CD4-positive, alpha-beta T cell treated with Interleukin-2 at 100 ng/mL for 4 hours (primary cell): ENCODE results near the gene MYOT.
"Not testable (repeated sequence)": the region's sequence is repeated elsewhere in the genome, so short reads cannot be mapped to it uniquely, and the experiment has no call there.

Experiments
- DNase-seq: peaks from one replicate; pipeline ENCODE4 v3.0.0-alpha.2; 2020; ENCODE audit warnings: low spot score

The MYOT gene, protein sequence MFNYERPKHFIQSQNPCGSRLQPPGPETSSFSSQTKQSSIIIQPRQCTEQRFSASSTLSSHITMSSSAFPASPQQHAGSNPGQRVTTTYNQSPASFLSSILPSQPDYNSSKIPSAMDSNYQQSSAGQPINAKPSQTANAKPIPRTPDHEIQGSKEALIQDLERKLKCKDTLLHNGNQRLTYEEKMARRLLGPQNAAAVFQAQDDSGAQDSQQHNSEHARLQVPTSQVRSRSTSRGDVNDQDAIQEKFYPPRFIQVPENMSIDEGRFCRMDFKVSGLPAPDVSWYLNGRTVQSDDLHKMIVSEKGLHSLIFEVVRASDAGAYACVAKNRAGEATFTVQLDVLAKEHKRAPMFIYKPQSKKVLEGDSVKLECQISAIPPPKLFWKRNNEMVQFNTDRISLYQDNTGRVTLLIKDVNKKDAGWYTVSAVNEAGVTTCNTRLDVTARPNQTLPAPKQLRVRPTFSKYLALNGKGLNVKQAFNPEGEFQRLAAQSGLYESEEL

DNA sequence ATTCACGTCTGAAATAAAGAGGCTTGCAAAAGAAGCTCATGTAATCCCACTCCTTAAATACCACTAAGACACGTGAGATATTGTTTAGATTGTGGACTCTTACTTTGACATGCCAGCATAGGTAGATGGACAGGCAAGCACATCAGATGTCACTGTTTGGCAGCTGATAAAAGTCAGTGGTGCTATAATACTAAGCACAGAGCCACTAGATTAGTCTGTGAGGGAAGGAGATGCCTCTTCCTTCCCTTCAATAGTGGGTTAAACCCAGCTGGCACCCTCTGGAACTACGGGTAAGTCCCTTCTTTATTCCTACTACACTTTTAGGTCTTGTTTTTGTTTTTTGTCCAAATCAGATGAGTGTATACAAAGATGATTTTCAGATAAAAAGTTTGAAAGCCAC, at the start of gene MYOT:
TSS of gene MYOT (plus strand) at position 197 of the 400 bp plus-strand sequence. CDS start 2,792 bp downstream, outside the sequence.
- no peak for DNase-seq

DNA sequence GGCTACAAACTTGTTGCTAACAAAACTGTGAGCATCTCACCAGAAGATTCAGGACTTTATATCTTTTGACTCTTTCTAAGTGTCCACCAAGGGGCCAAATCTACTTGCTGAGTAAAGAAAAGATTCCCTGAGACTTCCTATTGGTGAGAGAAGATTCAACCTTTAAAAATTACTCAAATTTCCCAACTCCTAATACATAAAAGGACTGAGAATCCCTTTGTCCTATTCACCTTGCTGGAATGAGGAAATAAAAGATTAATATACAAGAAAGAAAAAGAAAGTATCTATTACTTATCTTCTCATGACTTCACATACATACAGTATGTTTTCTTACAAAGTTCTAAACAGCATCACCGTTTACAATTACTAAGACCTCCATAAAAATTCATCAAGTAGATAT, 47.9 kb upstream of the MYOT start:
- DNase-seq = no peak

DNA sequence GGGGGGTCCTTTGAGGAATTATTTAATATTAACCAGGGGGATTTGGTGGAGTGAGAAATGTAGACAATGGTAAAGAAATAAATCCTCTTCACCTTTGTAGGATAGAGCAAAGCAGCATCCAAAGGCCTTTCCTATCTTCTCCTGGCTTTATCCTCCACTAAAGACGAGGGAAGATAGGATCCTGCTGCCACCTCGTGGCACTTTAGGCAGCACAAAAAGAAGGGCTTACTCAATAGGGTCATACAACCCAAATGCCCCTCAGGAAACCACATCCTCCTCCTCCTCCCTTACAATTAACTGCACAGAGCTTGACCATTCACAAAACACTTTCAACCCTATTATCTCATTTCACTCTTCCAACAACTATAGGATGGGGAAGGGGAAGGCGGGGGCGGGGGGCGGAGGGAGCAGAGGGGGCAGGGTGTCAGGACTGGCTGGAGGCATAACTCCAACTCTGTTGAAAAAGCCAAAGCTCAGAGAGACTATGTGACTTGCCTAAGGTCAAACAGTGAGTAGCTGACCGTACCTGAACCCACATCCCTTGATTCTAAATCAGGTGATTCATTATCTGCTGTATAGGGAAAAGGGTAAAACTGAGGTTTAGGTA, 45.4 kb upstream of the MYOT start:
- DNase-seq = no peak

DNA sequence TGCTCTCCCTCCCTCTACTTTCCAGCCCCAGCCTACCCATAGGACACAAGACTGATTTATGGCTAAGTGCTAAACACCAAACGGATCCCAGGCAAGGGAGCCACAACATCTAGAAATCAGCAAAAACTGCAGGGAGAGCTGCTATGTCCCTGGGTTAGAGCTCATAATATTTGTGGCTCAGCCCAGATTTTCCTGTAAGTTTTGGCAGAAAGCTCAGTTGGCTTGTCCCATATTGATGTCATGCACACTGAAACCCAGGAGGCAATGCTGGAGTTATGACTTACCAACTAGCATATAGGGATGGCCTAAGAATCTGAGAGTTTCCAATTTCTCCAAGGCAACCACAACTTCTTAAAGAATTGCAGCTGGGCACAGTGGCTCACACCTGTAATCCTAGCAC, 44.7 kb upstream of the MYOT start:
- no peak for DNase-seq

DNA sequence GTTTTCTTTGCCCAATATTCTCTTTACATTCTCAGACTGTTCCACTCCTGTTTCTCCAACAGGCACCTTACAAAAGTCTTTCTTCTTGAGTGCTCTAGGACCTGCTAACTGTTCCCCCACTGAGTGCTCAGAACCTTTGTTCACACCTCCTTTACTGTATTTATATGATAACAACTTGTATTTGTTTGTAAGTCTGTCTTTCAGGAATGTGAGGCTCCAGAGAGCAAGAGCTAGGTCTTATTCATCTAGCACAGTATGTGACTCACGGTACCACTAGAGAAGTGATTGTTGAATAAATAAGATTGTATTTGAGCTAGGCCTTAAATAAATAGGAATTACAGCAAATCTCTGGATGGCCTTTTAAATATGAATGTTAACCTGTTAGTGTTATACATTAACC, 42.5 kb upstream of the MYOT start:
- DNase-seq = no peak

DNA sequence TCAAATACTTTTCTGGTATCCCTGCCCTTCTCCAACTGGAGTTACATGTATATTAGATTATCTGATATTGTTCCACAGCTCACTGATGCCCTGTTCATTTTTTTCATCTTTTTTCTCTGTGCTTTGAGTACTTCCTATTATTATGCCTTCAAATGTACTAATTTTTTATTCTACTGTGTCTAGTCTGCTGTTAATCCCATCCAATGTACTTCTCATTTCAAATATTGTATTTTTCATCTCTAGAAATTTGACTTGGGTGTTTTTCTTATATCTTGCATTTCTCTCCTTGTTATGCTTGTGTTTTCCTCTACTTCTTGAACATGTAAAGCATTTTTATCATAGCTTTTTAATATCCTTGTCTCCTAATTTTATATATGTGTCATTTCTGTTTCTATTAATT, 41.6 kb upstream of the MYOT start:
- DNase-seq = no peak

DNA sequence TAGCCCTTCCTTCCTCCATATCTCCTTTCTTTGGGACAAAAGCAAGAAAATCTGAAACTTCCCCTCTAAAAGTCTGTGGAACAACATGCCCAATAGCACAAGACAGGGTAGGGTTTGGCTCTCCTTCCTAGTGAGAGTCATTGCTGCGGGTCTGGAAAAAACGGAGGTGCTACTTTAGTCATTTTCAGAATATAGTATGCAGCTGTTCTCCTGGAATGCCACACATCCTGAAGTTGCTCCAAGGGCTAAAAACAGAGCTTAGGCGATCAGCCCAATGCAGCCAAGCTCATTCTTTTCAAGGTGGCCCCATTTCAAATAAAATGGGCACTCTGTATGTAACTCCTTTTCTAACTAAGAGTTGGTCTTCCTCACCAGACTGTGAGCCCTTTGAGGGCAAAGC, 39.5 kb upstream of the MYOT start:
- no peak for DNase-seq

DNA sequence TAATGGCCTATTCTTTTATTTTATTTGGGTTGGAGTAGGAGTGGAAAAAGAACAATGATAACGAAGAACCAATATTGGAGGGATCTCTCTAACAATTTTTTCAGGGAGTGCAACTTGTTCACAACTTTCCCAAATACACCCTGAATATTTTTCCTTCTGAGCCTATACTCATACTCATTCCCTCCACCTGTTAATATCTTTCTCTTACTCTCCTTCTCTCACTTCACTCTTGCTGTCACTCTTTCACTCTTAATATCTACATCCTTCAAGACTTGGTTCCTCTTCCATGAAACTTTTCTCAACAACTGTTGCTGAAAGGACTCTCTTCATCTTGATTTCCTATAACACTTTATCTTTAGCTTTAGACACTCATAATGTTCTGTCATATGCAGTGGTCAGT, 39.0 kb upstream of the MYOT start:
- DNase-seq = no peak

DNA sequence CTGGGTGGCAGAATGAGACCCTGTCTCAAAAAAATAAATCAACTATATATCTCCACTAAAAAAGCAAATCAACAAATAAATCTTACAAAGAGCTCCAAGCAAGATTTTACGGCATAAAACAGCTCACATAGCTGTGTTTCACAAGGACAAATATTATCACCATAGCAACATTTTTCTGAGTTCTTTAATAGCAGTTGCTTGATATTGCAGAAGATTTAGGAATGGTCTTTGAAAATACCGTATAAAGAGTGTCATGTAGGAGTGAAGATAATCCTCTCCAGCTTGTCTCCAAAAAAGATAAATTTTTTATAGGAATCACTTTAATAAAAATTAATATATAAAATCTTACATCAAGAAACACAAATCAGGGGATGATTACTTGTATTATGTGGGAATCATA, 36.6 kb upstream of the MYOT start:
- DNase-seq = no peak

DNA sequence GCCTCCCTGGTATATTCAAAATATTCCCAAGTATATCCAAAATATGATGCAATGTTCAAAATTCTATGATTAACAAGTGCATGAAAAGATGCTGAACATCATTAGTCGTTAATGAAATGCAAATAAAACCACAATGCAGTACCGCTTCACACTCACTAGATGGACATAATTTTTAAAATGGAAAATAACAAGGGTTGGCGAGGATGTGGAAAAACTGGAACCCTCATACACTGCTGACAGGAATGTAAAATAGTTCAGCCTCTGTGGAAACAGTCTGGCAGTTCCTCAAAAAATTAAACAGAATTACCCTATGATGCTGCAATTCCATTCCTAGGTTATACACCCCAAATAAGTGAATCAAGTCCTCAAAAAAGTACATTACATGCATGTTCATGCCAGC, 36.1 kb upstream of the MYOT start:
- DNase-seq = no peak

DNA sequence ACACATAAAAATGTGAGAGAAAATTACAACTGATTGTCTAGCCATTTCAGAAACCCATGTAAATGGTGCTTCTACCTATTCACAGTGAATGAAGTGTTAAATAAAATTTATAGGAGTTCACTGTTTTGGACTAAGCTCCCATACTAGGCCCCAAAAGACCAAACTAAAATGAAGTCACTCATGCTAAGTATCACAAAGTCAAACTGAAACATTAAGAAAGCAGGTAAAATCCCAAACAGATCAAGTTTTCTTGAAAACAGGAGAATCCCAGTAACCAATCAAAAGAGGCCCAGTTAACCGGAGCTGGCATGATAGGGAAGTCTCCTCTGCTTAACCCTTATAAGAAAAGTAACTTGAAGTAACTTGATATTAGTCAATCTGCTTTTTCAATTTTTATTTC, 35.2 kb upstream of the MYOT start:
- DNase-seq = no peak

DNA sequence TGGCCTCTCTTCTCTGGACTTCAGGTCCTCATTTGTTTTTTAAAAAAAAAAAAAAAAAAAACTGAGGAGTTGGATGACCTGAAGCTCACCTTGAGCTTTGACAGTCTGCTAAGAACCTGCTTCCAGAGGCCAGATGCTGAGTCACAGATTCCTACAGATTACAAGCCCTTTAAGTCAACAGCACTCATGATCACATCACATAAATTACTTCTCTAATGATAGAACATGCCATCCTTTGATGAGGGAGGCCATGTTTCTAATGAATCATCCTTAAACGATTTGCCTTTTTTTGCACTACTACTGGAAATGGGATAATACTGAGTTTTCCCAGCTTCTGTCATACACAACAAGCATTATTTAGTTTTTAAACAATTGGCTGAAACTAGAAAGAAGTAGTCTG, 34.2 kb upstream of the MYOT start:
- no peak for DNase-seq

DNA sequence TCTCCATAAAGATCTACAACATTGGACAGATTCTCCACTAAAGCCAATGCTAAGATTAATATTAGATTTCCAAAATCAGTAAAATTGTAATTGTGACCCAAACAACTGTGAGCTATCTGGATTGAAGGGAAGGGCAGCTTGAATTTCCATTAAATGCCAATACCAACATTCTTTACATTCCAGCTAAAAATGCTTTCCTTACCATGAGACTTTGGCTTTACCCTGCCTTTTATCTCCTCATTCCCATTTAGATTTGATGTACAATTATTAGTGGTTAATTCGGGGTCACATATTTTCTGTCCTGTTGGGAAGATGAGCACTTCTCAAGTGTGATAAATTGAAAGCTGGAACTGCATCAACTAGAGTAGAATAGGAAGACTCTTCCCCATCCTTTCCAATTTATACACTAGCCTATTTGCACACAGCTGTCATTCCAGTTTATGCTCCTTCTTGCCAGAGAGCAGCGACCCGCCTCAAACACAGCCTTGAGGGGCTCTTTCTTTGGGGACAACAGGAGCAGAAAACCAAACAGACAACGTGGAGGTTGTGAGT, 33.1 kb upstream of the MYOT start:
- no peak for DNase-seq

DNA sequence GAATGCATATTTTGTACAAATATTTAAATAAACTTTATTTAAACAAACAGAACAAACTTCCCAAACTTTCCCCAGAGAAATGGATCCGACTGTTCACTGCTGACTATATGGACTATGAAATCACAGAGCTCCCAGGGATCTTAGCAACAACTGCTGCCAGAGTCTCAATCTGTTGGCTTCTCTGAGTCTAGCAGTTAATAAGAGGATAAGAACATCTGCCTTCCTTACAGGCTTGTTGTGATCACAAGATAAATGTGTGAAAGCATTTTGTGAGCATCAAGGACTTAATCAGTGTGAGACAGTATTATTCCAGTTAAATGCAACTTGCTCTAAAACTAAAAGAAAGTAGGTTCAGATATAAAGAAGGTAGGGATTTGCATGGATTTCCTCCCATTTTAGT, 31.4 kb upstream of the MYOT start:
- DNase-seq = no peak

DNA sequence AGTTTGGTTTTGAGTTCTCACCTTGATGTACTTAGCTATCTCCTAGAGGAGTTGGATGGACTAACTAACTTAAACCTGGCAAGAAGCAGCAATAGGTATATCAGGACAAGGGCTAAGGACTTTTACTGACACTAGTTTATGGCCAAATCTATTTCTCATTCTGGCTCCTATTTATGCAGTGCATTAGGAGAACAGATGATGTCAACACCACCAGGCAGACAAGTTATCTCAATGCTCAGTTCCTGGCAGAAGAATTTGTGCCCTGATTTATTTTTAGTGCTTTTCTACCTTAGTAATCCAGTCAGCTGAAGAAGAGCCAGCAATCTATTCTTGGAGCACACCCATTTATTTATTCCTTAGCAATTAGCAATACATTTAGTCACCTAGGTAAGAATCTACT, 30.7 kb upstream of the MYOT start:
- no peak for DNase-seq

DNA sequence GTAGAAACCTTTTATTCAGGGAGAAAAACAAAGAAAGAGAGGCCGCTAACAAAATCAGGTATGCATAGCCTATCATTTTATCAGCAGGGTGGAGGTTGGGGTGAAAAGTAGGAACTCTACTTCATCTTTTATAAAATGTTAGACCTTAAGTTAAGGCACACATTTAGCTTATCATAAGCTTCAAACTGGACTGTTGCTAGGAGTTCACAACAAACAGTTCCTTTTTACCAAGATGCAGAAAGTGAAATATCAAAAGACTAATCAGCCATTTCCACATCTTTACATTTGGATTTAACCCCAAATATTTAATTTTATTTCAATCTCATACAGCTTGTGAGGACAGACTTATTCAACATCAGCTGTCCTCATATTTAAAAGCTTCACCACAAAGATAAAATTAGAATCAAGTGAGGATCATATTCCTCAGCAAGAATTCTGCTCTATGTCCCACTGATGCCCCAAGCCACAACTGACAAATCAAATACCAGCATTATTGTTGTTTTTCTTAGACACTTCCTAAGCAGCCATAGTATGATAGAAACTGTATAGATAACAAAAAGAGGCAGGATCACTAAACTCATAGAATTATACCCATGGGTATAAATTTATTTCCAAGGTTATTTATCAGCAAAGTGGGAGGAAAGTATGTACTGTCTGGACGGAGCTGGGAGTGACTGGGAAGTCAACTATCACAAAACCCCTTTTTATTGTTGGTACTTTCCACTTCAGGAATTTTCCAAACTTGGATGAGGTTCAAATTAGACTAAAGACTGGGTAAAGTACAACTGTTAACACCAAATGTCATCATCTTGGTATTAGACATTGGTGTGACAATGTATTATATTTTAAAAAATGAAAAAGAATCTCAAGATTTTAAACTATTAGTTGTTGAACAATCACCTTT, 29.9 kb upstream of the MYOT start:
- no peak for DNase-seq

DNA sequence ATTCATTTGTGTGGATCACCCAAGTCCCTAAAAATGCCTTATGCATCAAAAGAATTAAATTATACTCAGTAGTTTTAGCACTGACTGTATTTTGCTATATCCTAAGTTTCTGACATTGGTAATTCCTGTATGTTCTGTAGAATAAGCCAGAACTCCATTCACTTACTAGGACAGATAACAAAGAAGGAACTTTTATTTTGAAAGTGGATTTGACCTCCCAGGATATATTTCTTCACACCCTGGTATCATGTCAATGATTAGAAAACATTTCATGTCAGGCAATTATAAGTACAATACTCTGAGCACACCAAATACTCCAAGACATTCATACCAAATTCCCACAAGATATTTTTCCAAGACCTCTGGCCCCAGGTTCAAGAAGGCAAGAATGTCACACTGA, 28.7 kb upstream of the MYOT start:
- DNase-seq = no peak

DNA sequence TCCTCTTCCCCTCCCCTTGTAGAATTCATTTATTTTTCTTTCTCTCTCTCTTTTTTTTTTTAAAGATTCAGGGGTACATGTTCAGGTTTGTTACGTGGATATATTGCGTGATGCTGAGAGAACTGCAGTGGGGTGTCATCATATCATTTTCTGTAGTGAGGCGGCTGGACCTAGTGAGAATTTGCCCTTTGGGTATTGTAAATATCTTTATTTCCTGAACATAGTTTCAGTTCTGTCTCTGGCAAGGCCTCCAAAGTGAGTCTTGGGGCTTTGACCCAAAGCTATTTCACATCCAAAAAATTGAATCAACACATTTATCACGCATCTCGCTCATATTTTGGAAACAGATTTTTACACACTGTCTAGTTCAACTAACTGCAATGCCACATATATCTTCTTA, 25.4 kb upstream of the MYOT start:
- no peak for DNase-seq

DNA sequence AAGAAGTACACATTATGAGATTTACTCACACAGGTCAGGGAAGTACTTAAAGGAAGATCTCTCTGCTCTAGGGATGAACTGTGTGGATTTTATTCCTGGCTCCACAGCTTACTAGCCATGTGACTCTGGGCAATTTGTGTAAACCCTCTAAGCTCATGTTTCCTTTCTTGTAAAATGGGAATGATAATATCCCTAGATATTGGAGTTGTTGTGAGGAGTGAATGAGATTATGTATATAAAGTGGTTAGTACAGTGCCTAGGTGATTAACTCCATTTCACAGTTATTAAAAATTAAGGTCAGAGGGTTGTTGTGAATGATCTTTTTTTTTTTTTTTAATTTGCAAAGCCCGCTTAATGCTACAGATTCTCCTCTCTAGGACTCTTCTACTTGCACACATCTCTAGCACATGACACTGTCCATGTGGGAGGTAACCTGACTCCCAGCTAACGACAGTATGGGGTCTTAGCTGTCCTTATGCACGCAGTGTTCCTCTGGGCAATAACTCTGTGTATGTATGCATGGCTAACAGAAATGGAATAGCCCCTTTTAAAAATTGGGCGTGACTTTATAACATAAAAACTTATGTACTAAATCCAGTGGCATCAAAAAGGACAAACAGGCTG, 23.9 kb upstream of the MYOT start:
- DNase-seq = no peak

DNA sequence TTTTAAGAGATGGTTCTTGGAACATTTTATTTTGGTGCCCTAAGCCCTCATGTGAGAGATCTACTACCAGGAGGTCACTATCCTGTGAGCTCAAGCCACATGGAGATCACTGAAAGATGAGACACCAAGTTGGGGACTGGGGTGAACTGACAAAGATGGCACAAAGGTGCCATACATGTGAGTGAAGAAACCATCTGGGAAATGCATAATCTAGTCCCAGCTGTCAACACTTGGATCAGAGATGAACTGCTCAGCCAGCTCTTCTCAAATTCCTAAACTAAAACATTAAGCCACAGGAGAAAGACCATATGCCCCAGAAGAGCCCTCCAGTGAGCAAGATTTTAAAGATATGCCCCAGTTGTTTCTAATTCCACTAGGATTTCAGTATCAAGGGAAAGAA, 22.2 kb upstream of the MYOT start:
- no peak for DNase-seq

DNA sequence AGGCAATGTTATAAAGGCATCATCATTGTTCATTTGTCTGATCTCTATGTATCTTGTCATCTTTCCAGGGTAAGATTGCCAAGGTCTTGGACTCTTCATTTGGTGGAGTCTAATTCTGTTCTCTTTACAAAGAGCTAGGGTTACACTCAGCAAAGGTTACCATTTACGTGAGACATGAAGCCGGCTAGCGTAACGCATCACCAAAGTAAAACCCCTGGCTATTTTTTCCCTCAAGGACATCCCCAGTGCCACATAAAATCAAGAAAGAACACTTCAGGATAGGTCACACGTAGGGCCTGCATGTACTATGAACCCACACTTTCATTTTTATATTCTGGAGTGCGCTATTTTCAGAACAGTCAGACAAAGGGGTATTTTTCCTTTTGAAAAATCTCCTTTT, 20.0 kb upstream of the MYOT start:
- no peak for DNase-seq

DNA sequence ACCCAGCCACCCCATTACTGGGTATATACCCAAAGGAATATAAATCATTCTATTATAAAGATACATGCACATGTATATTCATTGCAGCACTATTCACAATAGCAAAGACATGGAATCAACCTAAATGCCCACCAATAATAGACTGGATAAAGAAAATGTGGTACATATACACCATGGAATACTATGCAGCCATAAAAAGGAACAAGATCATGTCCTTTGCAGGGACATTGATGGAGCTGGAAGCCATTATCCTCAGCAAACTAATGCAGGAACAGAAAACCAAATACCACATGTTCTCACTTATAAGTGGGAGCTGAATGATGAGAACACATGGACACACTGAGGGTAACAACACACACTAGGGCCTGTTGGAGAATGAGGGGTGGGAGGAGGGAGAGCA, 14.5 kb upstream of the MYOT start:
- DNase-seq = not testable (repeated sequence)
